ENCODE results near the gene SCD. TPM values are rescaled to one million over a fixed set of nuclear protein-coding genes. Genes with fewer than 3 reads are reported as not detected.
A peak's percentile ranks its signal among the peaks of the same experiment; 100 is the strongest.

Gene SCD
- total and polyA plus RNA-seq, 2 of the 13 experiments (the other 11 are each of a cell fraction or from before 2014, with no cell fraction given) = 492 to 512 TPM

DNA sequence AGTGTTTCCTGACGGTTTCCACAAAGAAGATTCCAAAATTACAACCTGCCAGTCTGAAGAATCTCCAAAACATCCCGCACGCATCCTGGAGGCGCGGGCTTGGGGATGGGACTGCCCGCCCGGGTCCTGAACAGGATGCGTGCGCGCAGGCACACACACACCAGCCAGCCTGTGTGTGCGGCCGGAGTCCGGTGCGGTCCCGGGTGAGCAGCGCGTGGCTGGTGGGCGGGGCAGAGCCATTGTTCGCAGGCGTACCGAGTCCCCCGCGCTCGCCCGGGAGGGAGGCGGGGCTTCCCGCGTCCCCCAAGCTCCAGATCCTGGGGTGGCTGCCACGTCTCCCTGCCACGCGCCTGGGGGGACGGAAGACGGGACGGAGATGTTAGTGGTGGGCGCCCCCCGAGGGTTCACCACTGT lies 675 bp upstream of the SCD start:
- WGBS (ENCODE audit: low lambda C conversion rate) = 0% methylated on average over 6 of the region's 36 CpGs
- Histone ChIP-seq H2AFZ (ENCODE audit: low read length) (no peak overlapping the region), H3K79me2 (ENCODE audit: insufficient read depth, low read length) (peaks cover 53% of the 10 kb centered on the region), H3K27me3 (ENCODE audit: control insufficient read depth in 1 of 2, insufficient read depth in 2 of 2, low read length in 2 of 2) (no peaks in the 10 kb centered on the region; a peak in 1 of 5 replicates), H3K9ac (ENCODE audit: insufficient read depth, low read depth, low read length) (peak overlapping the region; percentile 89), H3K36me3 (replicated peaks in 1 of 2; ENCODE audit: control insufficient read depth in 1 of 2, insufficient read depth in 2 of 2, low read length in 2 of 2) (peaks cover 12 to 34% of the 10 kb centered on the region in 2 experiments), H4K20me1 (ENCODE audit: insufficient read depth, low read length) (peaks cover 36% of the 10 kb centered on the region), H3K27ac (ENCODE audit: extremely low read length, insufficient read depth, low read length) (peak overlapping the region; percentile 82), H3K4me1 (ENCODE audit: insufficient read depth, low read length) (peaks cover 63% of the 10 kb centered on the region), H3K4me3 (replicated peaks in 1 of 3; ENCODE audit: insufficient read depth in 1 of 3, low read depth in 2 of 3, low read length in 3 of 3) (peak overlapping the region; percentile 95 to 99 (median 95); a peak in 5 of 6 replicates), H3K9me3 (ENCODE audit: low read length) (no peaks in the 10 kb centered on the region), H3K4me2 (ENCODE audit: low read depth, low read length) (peak overlapping the region; percentile 83)
- intact Hi-C loops (cut with micrococcal nuclease; ENCODE audit: unreplicated experiment) = no loop called here
- in situ Hi-C loops (cut with HindIII; ENCODE audit: extremely low pct_ligation_motif_present, low pct_unique_long_range_greater_than_20kb) = loop anchor here (25.0 kb wide), 1 partner anchor 541 kb away; no protein-coding TSS in a partner anchor
- ATAC-seq (peak; percentile 71), FAIRE-seq (no peak), DNase-seq (ENCODE audit: low spot score) (peak; percentile 59)
- BruUV-seq (replicated peaks) = no TSS peak
- CTCF ChIA-PET (ENCODE audit: low intra/inter-chr PET ratio, low total read pairs) = interaction anchor here (10.5 kb wide), 1 partner anchor 85 kb away, joined by 297 read pairs; no protein-coding TSS in a partner anchor
- POLR2A ChIA-PET = interaction anchor here (0.9 to 12.6 kb wide), 16 partner anchors 8 to 189 kb away, joined by 3 to 287 read pairs (median 5); partner anchors contain the start of gene HIF1AN
- TF ChIP-seq KDM1A (CRISPR knock-in tag; IDR thresholded peaks at IDR 0.05) (no peak), ETV5 (CRISPR knock-in tag; IDR thresholded peaks at IDR 0.05; ENCODE audit: borderline replicate concordance) (peak; percentile 80), ZNF660 (CRISPR knock-in tag; IDR thresholded peaks at IDR 0.05; ENCODE audit: borderline replicate concordance, low read depth) (no peak), ZSCAN9 (CRISPR knock-in tag; IDR thresholded peaks at IDR 0.05; ENCODE audit: borderline replicate concordance) (0 out of 2 replicates have a peak, but pooled peaks have one; percentile 63), ZNF703 (CRISPR knock-in tag; IDR thresholded peaks at IDR 0.05; ENCODE audit: borderline replicate concordance) (0 out of 2 replicates have a peak, but pooled peaks have one; percentile 24), HDAC2 (CRISPR knock-in tag; IDR thresholded peaks at IDR 0.05) (peak; percentile 82)
- TF ChIP-seq, protein P1, sequence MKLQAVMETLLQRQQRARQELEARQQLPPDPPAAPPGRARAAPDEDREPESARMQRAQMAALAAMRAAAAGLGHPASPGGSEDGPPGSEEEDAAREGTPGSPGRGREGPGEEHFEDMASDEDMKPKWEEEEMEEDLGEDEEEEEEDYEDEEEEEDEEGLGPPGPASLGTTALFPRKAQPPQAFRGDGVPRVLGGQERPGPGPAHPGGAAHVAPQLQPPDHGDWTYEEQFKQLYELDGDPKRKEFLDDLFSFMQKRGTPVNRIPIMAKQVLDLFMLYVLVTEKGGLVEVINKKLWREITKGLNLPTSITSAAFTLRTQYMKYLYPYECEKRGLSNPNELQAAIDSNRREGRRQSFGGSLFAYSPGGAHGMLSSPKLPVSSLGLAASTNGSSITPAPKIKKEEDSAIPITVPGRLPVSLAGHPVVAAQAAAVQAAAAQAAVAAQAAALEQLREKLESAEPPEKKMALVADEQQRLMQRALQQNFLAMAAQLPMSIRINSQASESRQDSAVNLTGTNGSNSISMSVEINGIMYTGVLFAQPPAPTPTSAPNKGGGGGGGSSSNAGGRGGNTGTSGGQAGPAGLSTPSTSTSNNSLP (IDR thresholded peaks at IDR 0.05; ENCODE audit: low read depth, low read length) = no peak
- TF ChIP-seq, protein P2, sequence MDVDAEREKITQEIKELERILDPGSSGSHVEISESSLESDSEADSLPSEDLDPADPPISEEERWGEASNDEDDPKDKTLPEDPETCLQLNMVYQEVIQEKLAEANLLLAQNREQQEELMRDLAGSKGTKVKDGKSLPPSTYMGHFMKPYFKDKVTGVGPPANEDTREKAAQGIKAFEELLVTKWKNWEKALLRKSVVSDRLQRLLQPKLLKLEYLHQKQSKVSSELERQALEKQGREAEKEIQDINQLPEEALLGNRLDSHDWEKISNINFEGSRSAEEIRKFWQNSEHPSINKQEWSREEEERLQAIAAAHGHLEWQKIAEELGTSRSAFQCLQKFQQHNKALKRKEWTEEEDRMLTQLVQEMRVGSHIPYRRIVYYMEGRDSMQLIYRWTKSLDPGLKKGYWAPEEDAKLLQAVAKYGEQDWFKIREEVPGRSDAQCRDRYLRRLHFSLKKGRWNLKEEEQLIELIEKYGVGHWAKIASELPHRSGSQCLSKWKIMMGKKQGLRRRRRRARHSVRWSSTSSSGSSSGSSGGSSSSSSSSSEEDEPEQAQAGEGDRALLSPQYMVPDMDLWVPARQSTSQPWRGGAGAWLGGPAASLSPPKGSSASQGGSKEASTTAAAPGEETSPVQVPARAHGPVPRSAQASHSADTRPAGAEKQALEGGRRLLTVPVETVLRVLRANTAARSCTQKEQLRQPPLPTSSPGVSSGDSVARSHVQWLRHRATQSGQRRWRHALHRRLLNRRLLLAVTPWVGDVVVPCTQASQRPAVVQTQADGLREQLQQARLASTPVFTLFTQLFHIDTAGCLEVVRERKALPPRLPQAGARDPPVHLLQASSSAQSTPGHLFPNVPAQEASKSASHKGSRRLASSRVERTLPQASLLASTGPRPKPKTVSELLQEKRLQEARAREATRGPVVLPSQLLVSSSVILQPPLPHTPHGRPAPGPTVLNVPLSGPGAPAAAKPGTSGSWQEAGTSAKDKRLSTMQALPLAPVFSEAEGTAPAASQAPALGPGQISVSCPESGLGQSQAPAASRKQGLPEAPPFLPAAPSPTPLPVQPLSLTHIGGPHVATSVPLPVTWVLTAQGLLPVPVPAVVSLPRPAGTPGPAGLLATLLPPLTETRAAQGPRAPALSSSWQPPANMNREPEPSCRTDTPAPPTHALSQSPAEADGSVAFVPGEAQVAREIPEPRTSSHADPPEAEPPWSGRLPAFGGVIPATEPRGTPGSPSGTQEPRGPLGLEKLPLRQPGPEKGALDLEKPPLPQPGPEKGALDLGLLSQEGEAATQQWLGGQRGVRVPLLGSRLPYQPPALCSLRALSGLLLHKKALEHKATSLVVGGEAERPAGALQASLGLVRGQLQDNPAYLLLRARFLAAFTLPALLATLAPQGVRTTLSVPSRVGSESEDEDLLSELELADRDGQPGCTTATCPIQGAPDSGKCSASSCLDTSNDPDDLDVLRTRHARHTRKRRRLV (CRISPR knock-in tag; IDR thresholded peaks at IDR 0.05) = no peak
- TF ChIP-seq, protein P3, sequence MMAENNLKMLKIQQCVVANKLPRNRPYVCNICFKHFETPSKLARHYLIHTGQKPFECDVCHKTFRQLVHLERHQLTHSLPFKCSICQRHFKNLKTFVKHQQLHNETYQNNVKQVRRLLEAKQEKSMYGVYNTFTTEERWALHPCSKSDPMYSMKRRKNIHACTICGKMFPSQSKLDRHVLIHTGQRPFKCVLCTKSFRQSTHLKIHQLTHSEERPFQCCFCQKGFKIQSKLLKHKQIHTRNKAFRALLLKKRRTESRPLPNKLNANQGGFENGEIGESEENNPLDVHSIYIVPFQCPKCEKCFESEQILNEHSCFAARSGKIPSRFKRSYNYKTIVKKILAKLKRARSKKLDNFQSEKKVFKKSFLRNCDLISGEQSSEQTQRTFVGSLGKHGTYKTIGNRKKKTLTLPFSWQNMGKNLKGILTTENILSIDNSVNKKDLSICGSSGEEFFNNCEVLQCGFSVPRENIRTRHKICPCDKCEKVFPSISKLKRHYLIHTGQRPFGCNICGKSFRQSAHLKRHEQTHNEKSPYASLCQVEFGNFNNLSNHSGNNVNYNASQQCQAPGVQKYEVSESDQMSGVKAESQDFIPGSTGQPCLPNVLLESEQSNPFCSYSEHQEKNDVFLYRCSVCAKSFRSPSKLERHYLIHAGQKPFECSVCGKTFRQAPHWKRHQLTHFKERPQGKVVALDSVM (CRISPR knock-in tag; IDR thresholded peaks at IDR 0.05) = no peak
- TF ChIP-seq, protein P4, sequence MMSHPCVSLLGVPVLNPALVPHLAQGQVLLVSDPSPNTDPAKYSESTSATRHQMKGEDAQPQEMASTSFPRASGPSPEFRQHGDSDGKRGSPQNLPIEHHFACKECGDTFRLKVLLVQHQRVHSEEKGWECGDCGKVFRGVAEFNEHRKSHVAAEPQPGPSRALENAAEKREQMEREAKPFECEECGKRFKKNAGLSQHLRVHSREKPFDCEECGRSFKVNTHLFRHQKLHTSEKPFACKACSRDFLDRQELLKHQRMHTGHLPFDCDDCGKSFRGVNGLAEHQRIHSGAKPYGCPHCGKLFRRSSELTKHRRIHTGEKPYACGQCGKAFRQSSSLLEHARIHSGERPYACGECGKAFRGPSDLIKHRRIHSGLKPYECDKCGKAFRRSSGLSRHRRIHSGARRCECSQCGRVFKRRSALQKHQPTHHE (CRISPR knock-in tag; IDR thresholded peaks at IDR 0.05; ENCODE audit: borderline replicate concordance) = no peak
